Tibial nerve (tissue), 4 donors: ENCODE results near the gene ZNF892.

Experiments
- EP300 ChIP-seq, 2 donors: sonication (generic); formaldehyde crosslinking; IDR thresholded peaks; one replicate each; pipeline ENCODE4 v1.6.1; 2017; ENCODE audit warnings: antibody characterized with exemption in 2 of 2, mild to moderate bottlenecking in 1 of 2
- TF ChIP-seq, protein P1 (sequence below), 5 experiments: fragments of 200-600 bp in 3 of 5; fragments of 450-650 bp in 2 of 5; sonication (generic) in 3 of 5; IDR thresholded peaks; one replicate each; pipeline ENCODE4 v1.5.1; 2016 to 2019; ENCODE audit warnings: antibody characterized with exemption in 5 of 5, mild to moderate bottlenecking in 3 of 5, moderate library complexity in 2 of 5

DNA sequence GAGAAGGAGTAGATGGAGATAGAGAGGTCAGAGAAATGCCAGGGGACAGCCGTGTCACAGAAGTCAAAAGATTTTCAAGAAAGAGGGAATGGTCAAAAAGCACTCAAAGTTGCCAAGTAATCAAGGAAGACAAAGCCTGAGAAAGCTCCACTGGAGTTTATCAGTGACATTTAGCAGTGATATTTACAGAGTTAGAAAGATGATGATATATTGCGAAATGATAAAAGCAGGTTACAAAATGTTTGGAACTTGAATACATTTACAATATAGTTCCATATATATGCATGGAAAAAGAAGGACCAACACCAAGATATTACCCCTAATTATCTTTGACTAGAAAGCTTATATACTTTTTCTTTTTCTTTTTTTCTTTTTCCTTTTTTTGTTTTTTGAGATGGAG lies 21.3 kb upstream of the ZNF892 start:
- TF ChIP-seq, protein P1, sequence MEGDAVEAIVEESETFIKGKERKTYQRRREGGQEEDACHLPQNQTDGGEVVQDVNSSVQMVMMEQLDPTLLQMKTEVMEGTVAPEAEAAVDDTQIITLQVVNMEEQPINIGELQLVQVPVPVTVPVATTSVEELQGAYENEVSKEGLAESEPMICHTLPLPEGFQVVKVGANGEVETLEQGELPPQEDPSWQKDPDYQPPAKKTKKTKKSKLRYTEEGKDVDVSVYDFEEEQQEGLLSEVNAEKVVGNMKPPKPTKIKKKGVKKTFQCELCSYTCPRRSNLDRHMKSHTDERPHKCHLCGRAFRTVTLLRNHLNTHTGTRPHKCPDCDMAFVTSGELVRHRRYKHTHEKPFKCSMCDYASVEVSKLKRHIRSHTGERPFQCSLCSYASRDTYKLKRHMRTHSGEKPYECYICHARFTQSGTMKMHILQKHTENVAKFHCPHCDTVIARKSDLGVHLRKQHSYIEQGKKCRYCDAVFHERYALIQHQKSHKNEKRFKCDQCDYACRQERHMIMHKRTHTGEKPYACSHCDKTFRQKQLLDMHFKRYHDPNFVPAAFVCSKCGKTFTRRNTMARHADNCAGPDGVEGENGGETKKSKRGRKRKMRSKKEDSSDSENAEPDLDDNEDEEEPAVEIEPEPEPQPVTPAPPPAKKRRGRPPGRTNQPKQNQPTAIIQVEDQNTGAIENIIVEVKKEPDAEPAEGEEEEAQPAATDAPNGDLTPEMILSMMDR (IDR thresholded peaks at IDR 0.05) = no peak
- no peak for TF ChIP-seq EP300 (IDR thresholded peaks at IDR 0.05)
